CD4-positive, alpha-beta T cell treated with Interleukin-2 at 100 ng/mL for 4 hours (primary cell): ENCODE measurements around the gene DAB2.
"Not testable (repeated sequence)": the region's sequence is repeated elsewhere in the genome, so short reads cannot be mapped to it uniquely, and the experiment has no call there.

Source experiments
- DNase-seq: peaks from one replicate; pipeline ENCODE4 v3.0.0-alpha.2; 2020; ENCODE audit warnings: low spot score

The DAB2 gene

GRCh38 chr5:39340506-39340905 is 84.3 kb downstream of the DAB2 start:
- DNase-seq = no peak

- no peak for DNase-seq
These were observed 87.4 kb downstream of the DAB2 start for GRCh38 chr5:39337252-39337915.

GRCh38 chr5:39334296-39334695 is 90.5 kb downstream of the DAB2 start:
- not testable (repeated sequence) for DNase-seq

- DNase-seq = no peak
These were observed 91.7 kb downstream of the DAB2 start for GRCh38 chr5:39333104-39333503.

GRCh38 chr5:39331861-39332381 is 92.9 kb downstream of the DAB2 start:
- no peak for DNase-seq

- DNase-seq = no peak
These were observed 96.0 kb downstream of the DAB2 start for GRCh38 chr5:39328731-39329130.

- DNase-seq = no peak
These were observed 101.2 kb downstream of the DAB2 start for GRCh38 chr5:39323542-39323941.
